Liver (tissue), 9 donors: ENCODE data around the gene HAPLN1. TPM values are rescaled to one million over a fixed set of nuclear protein-coding genes. Genes with fewer than 3 reads are reported as not detected.

Experiments
- DNase-seq: peaks from one replicate; pipeline ENCODE4 v3.0.0-alpha.2; 2017; ENCODE audit warnings: low spot score
- H3K27ac ChIP-seq, 2 donors: one replicate each; pipeline ENCODE4 v1.7.0; 2013; ENCODE audit warnings: inconsistent platforms in 2 of 2, low read length in 2 of 2, control low read depth in 1 of 2, low read depth in 1 of 2, mild to moderate bottlenecking in 1 of 2
- H3K27me3 ChIP-seq, 4 donors: one replicate each; pipeline versions ENCODE4 v1.6.1 to v1.7.0; 2013; ENCODE audit warnings: low read length in 3 of 4, inconsistent platforms in 1 of 4, mild to moderate bottlenecking in 1 of 4, moderate library complexity in 1 of 4; ENCODE audit not compliant: control insufficient read depth in 4 of 4, insufficient read depth in 4 of 4
- H3K36me3 ChIP-seq, 4 donors: one replicate each; pipeline versions ENCODE4 v1.6.1 to v1.7.0; 2013; ENCODE audit warnings: low read length in 3 of 4, mild to moderate bottlenecking in 3 of 4, low read depth in 1 of 4, moderate library complexity in 1 of 4; ENCODE audit not compliant: control insufficient read depth in 4 of 4, insufficient read depth in 3 of 4
- H3K4me1 ChIP-seq, 4 donors: one replicate each; pipeline versions ENCODE4 v1.6.1 to v1.7.0; 2013; ENCODE audit warnings: low read length in 3 of 4, mild to moderate bottlenecking in 3 of 4, moderate library complexity in 1 of 4; ENCODE audit not compliant: control insufficient read depth in 4 of 4, insufficient read depth in 4 of 4
- H3K4me3 ChIP-seq, 3 donors: one replicate each; pipeline versions ENCODE4 v1.6.1 to v1.7.0; 2013; ENCODE audit warnings: low read length in 3 of 3, control low read depth in 1 of 3, low read depth in 1 of 3, mild to moderate bottlenecking in 1 of 3
- H3K9ac ChIP-seq, 2 donors: one replicate each; pipeline ENCODE4 v1.7.0; 2013; ENCODE audit warnings: low read length in 2 of 2, mild to moderate bottlenecking in 2 of 2, moderate library complexity in 2 of 2, control low read depth in 1 of 2, low read depth in 1 of 2
- H3K9me3 ChIP-seq, 4 donors: one replicate each; pipeline versions ENCODE4 v1.6.1 to v1.7.0; 2013; ENCODE audit warnings: low read length in 3 of 4; ENCODE audit not compliant: control insufficient read depth in 4 of 4
- ATF3 ChIP-seq: IDR thresholded peaks from 2 replicates; pipeline ENCODE4 v1.6.1; 2016; ENCODE audit warnings: antibody characterized with exemption
- CTCF ChIP-seq: fragments of 150-350 bp; IDR thresholded peaks from 2 replicates; pipeline ENCODE4 v1.5.1; 2017; ENCODE audit warnings: improper control_type of control experiment, low read depth, low read length; ENCODE audit not compliant: missing input control
- EGR1 ChIP-seq, 2 donors: IDR thresholded peaks; 2 replicates each; pipeline ENCODE4 v1.6.1; 2016 to 2018; ENCODE audit warnings: antibody characterized with exemption in 2 of 2, low read depth in 2 of 2
- FOXA1 ChIP-seq: IDR thresholded peaks from 2 replicates; pipeline ENCODE4 v1.6.1; 2016; ENCODE audit warnings: antibody characterized with exemption
- FOXA2 ChIP-seq: IDR thresholded peaks from 2 replicates; pipeline ENCODE4 v1.6.1; 2016; ENCODE audit warnings: antibody characterized with exemption
- GABPA ChIP-seq, 2 donors: IDR thresholded peaks in 1 of 2; conservative IDR thresholded peaks in 1 of 2; 2 replicates each; pipeline ENCODE4 v1.6.1; 2016; ENCODE audit warnings: antibody characterized with exemption in 2 of 2, mild to moderate bottlenecking in 1 of 2, moderate library complexity in 1 of 2
- HNF4G ChIP-seq: IDR thresholded peaks from 2 replicates; pipeline ENCODE4 v1.6.1; 2016; ENCODE audit warnings: antibody characterized with exemption
- JUND ChIP-seq, 2 donors: IDR thresholded peaks; 2 replicates each; pipeline ENCODE4 v1.6.1; 2016; ENCODE audit warnings: antibody characterized with exemption in 2 of 2
- MAX ChIP-seq: IDR thresholded peaks from 2 replicates; pipeline ENCODE4 v1.6.1; 2016; ENCODE audit warnings: antibody characterized with exemption
- NR2F2 ChIP-seq: IDR thresholded peaks from 2 replicates; pipeline ENCODE4 v1.6.1; 2016; ENCODE audit warnings: antibody characterized with exemption
- RAD21 ChIP-seq, 2 donors: IDR thresholded peaks; 2 replicates each; pipeline ENCODE4 v1.6.1; 2016; ENCODE audit warnings: antibody characterized with exemption in 2 of 2, mild to moderate bottlenecking in 2 of 2
- RXRA ChIP-seq, 2 donors: IDR thresholded peaks; 2 replicates each; pipeline ENCODE4 v1.6.1; 2017 to 2018; ENCODE audit warnings: antibody characterized with exemption in 2 of 2, mild to moderate bottlenecking in 1 of 2
- SP1 ChIP-seq: IDR thresholded peaks from 2 replicates; pipeline ENCODE4 v1.6.1; 2018; ENCODE audit warnings: antibody characterized with exemption, mild to moderate bottlenecking
- TAF1 ChIP-seq: conservative IDR thresholded peaks from 2 replicates; pipeline ENCODE4 v1.6.1; 2016; ENCODE audit warnings: antibody characterized with exemption, mild to moderate bottlenecking
- YY1 ChIP-seq: IDR thresholded peaks from 2 replicates; pipeline ENCODE4 v1.6.1; 2016; ENCODE audit warnings: antibody characterized with exemption, mild to moderate bottlenecking
- ZBTB33 ChIP-seq: IDR thresholded peaks from 2 replicates; pipeline ENCODE4 v1.6.1; 2016; ENCODE audit warnings: antibody characterized with exemption
- WGBS: extraction: QIAGEN DNeasy Blood & Tissue Kit; methylation state at CpG from one replicate; pipeline ENCODE4 v1.1.7; 2013; 5-methylcytosine and 5-hydroxymethylcytosine counted together
- polyA plus RNA-seq, 2 donors: library from polyadenylated mRNA; stranded (reverse) in 1 of 2; unstranded in 1 of 2; fragments of 200-250 nt in 1 of 2; fragments of >200 nt in 1 of 2; fragmentation: Nextera tagmentation in 1 of 2; extraction: Ambion mirVana in 1 of 2; gene quantifications; one replicate each; pipeline versions ENCODE4 v1.2.1 to v1.2.3, GENCODE V29; 2013 to 2015
- total RNA-seq, 2 donors: library from RNA; depleted of rRNA; stranded (reverse); fragments of >200 nt; gene quantifications; one replicate each; pipeline ENCODE4 v1.2.3, GENCODE V29; 2014
- donor health status: healthy.
- donor health status: healthy.
- donor health status: healthy.
- donor health status: healthy.
- donor health status: healthy.

HAPLN1 gene
- total and polyA plus RNA-seq, 4 donors = 0.07 to 1.3 TPM; not detected in 2

- H3K27ac ChIP-seq = no peak overlapping the region
- H3K27me3 ChIP-seq = no peaks in the 10 kb centered on the region
- no peak overlapping the region for H3K4me3 ChIP-seq
- no peaks in the 10 kb centered on the region for H3K4me1 ChIP-seq
- DNase-seq = no peak
- TF ChIP-seq YY1 = no peak
- TF ChIP-seq ZBTB33 = no peak
- no peak for TF ChIP-seq GABPA (IDR thresholded peaks at IDR 0.05 in 1 of 2, conservative IDR thresholded peaks at IDR 0.05 in 1 of 2)
- no peak for TF ChIP-seq MAX
- no peak for TF ChIP-seq ATF3
- 44% methylated on average over 4 of the region's 4 CpGs for WGBS
- H3K9ac ChIP-seq = no peak overlapping the region
- H3K36me3 ChIP-seq = no peaks in the 10 kb centered on the region
- no peaks in the 10 kb centered on the region for H3K9me3 ChIP-seq
Observed at GRCh38 chr5:83760579-83760978, 39.9 kb upstream of the HAPLN1 start.

- H3K9ac ChIP-seq = no peak overlapping the region
- TF ChIP-seq GABPA (IDR thresholded peaks at IDR 0.05 in 1 of 2, conservative IDR thresholded peaks at IDR 0.05 in 1 of 2) = no peak
- TF ChIP-seq SP1 = no peak
- no peak for TF ChIP-seq FOXA1
- no peak for TF ChIP-seq YY1
- no peak for TF ChIP-seq MAX
- TF ChIP-seq CTCF = no peak
- no peak for TF ChIP-seq TAF1
- TF ChIP-seq HNF4G = no peak
- WGBS = 75% methylated on average over 1 of the region's 1 CpG
- H3K27ac ChIP-seq = no peak overlapping the region
- H3K36me3 ChIP-seq = no peaks in the 10 kb centered on the region
- DNase-seq = no peak
- H3K27me3 ChIP-seq = no peaks in the 10 kb centered on the region
- H3K4me1 ChIP-seq = no peaks in the 10 kb centered on the region
- H3K4me3 ChIP-seq = no peak overlapping the region
- peaks cover 0 to 2% (median 0%) of the 10 kb centered on the region in 4 donors for H3K9me3 ChIP-seq
Observed at GRCh38 chr5:83752700-83753099, 32.0 kb upstream of the HAPLN1 start.

- Histone ChIP-seq H3K27ac (no peak overlapping the region), H3K36me3 (no peaks in the 10 kb centered on the region), H3K4me1 (no peaks in the 10 kb centered on the region), H3K9ac (no peak overlapping the region), H3K4me3 (no peak overlapping the region), H3K27me3 (no peaks in the 10 kb centered on the region), H3K9me3 (peaks cover 0 to 2% (median 0%) of the 10 kb centered on the region in 4 donors)
- no peak for TF ChIP-seq RXRA (IDR thresholded peaks at IDR 0.05)
- TF ChIP-seq YY1 = no peak
- TF ChIP-seq NR2F2 = no peak
- TF ChIP-seq FOXA2 = no peak
- no peak for TF ChIP-seq HNF4G
- TF ChIP-seq JUND (IDR thresholded peaks at IDR 0.05) = no peak
- TF ChIP-seq SP1 = no peak
- TF ChIP-seq CTCF = no peak
- TF ChIP-seq TAF1 = no peak
- no peak for TF ChIP-seq ATF3
- no peak for TF ChIP-seq RAD21 (IDR thresholded peaks at IDR 0.05)
- TF ChIP-seq MAX = no peak
- no peak for TF ChIP-seq FOXA1
- TF ChIP-seq EGR1 (IDR thresholded peaks at IDR 0.05; ENCODE audit: low read depth in 2 of 2) = no peak
- no peak for TF ChIP-seq GABPA (IDR thresholded peaks at IDR 0.05 in 1 of 2, conservative IDR thresholded peaks at IDR 0.05 in 1 of 2)
- no peak for TF ChIP-seq ZBTB33
- no peak for DNase-seq
- WGBS = 3% methylated on average over 1 of the region's 1 CpG
Observed at GRCh38 chr5:83751201-83751600, 30.5 kb upstream of the HAPLN1 start.
